ENCODE measurements around the gene YIPF4.

DNA sequence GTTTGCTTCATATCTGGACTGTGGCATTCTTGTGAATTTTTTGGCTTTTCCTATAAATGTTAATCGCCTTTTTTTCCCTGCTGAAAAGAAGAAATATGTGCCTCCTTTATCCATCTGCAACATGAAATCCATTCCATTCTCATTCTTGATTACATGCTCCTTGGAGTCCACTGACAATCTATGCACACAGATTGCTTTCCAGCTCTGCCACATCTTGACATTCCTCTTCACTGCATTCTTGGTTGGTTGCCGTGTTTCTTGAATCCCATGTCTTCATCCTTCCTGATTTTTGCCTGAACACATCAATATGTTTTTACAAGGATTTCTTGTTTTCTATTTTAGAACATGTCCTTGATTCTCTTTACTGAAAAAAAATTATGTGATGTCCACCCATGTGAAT, 52.4 kb downstream of the YIPF4 start:
- no peak for TF ChIP-seq POLR2A (IDR thresholded peaks at IDR 0.05)
- TF ChIP-seq, protein P1, sequence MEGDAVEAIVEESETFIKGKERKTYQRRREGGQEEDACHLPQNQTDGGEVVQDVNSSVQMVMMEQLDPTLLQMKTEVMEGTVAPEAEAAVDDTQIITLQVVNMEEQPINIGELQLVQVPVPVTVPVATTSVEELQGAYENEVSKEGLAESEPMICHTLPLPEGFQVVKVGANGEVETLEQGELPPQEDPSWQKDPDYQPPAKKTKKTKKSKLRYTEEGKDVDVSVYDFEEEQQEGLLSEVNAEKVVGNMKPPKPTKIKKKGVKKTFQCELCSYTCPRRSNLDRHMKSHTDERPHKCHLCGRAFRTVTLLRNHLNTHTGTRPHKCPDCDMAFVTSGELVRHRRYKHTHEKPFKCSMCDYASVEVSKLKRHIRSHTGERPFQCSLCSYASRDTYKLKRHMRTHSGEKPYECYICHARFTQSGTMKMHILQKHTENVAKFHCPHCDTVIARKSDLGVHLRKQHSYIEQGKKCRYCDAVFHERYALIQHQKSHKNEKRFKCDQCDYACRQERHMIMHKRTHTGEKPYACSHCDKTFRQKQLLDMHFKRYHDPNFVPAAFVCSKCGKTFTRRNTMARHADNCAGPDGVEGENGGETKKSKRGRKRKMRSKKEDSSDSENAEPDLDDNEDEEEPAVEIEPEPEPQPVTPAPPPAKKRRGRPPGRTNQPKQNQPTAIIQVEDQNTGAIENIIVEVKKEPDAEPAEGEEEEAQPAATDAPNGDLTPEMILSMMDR (IDR thresholded peaks at IDR 0.05) = no peak

Measured in gastroesophageal sphincter (tissue), 3 donors.